Activated CD4-positive, alpha-beta T cell treated with anti-CD3 and anti-CD28 coated beads, Interleukin-2, amount 50 U/mL, for 24 hours (primary cell): ENCODE results near the gene OBP2A.
"Not testable (repeated sequence)": the region's sequence is repeated elsewhere in the genome, so short reads cannot be mapped to it uniquely, and the experiment has no call there.

Source experiments
- DNase-seq, 2 donors: peaks; one replicate each; pipeline ENCODE4 v3.0.0-alpha.2; 2020; ENCODE audit warnings: low read depth in 1 of 2, low spot score in 1 of 2

The OBP2A gene

GRCh38 chr9:135509458-135509857 lies 36.5 kb upstream of the OBP2A start:
- no peak for DNase-seq

DNA sequence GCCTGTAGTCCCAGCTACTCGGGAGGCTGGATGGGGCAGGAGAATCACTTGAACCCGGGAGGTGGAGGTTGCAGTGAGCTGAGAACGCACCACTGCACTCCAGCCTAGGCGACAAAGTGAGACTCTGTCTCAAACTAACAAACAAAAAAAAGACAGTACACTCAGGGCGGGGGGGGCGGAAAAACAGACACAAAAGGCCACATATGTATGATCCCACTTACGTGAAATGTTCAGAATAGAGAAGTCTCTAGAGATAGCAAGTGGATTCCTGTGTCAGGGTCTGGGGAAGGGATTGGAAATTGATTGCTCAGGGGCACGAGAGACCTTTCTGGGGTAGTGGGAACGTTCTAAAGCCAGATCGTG lies 33.7 kb upstream of the OBP2A start:
- no peak for DNase-seq

GRCh38 chr9:135512904-135513303 lies 33.0 kb upstream of the OBP2A start:
- DNase-seq = no peak

GRCh38 chr9:135513351-135513846 lies 32.5 kb upstream of the OBP2A start:
- no peak for DNase-seq

DNA sequence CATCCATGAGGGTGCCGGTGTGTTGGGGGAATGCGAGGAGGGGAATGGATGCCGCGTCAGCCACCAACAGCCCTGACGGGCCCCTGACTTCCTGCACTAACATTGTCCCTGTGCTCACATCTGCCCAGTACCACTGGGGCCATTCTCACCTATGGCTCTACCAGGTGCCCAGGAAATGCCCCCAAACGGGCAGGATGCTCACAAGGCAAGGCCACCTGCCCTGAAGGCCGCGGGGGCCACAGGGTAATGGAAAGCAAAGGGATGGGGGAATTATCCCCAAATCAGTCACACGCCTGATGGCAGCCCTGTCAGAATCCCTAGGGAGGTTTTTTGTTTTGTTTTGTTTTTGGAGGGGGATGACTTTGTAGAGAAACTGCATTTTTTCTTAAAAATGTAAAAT lies 32.0 kb upstream of the OBP2A start:
- not testable (repeated sequence) for DNase-seq

DNA sequence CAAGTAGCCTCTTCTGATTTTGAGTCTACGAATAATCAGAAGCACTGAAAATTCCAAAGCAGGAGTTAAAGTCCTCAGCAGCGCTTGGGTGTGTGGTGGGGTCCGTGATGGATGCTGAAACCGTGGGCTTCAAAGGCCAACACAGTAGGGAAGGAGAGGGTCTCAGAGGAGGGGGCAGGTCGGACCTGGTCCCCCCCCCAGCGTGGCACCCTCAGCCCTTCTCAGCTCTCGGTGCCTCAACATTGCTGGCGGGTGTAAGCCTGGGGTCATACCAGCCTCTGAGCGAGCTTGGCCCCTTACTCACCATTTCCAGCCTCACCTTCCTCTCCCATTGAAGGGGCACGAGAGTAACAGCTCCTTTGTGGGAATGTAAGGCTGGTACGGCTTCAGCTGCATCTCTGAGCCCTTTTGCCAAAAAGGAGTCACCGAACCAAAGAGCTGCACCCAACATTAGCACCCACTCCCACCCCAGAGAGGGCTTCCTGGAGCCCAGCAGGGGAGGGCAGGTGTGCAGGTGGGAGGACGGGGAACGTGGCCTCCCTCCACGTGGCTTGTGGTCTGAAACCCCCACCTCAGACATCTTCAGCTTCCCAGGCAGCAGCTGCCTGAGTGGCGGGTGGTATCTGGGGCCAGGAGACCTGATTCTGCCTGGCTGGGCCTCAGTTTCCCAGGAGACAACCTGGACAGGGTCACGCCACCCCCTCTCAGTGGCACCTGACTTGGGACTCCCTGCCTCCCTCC lies 31.4 kb upstream of the OBP2A start:
- DNase-seq = no peak

DNA sequence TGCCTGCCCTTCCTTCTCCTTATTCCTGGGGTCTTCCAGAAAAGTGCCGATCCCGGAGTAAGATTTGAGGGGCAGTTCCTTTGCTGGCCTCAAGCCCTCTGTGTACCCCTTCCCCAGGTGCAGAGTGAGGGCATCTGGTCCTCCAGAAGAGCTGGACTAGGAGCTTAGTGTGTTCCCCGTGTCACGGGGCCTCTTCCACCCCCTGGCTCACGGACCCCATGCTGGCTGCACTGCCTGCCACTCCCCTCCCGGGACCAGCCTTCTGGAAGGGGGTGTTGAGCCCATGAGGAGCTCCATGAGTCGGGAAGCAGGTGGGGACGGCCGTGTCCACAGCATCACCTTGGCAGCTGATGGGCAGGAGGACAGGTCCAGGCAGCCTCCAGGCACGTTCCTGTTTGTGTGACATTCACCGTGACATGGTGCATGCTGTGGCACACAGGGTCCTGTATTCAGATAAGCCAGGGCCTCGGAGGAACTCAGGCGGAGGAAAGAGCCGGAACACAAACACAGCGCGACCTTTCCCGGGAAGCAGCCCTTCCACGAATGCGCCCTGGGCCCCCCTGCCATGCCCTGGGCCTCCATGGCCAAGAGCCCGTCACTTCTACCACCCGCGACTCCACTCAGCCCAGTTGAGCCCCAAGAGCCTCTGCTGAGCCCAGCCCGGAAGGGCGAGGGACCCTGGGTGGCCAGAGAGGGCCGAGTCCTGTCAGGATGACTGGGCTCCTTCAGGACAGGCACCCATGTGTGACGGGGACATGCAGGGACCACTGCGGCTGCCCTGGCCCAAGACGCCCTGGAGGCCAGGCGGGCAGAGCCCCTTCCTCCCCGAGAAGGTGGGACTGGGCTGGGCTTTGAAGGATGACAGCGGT lies 30.6 kb upstream of the OBP2A start:
- DNase-seq = no peak

GRCh38 chr9:135516132-135516860 lies 29.6 kb upstream of the OBP2A start:
- DNase-seq = no peak

GRCh38 chr9:135517407-135517822 lies 28.5 kb upstream of the OBP2A start:
- DNase-seq = no peak

DNA sequence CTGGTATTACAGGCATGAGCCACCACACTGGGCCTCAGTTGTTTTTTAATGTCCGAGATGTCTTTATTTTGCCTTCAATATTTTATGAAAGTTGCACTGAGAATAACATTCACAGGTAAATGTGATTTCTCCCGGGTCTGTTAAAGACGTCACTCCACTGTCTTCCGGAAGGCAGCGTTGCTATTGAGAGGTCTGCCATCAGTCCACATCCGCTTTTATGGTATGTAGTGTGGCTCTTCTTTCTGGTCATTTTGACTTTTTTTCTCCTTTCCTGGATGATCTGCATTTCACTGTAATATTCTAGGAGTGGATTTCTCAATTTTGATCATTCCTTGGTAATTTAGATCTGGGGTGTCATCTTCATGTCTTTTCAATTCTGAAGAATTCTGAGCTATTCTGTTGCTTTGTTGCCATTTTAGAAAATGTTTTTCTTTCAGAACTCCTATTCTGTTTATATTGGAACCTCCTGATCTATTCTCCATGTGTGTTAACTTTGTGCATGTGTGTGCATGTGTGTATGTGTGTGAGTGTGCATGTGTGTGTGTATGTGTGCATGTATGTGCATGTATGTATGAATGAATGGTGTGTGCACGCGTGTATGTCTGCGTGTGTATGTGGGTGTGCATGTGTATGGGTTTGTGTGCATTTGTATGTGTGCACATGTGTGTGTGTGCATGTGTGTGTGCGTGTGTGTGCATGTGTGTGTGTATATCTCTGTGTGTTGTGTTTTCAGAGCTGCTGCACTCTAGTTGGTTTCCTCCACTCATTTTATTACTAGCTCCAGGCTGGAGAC lies 26.6 kb upstream of the OBP2A start:
- DNase-seq = no peak

DNA sequence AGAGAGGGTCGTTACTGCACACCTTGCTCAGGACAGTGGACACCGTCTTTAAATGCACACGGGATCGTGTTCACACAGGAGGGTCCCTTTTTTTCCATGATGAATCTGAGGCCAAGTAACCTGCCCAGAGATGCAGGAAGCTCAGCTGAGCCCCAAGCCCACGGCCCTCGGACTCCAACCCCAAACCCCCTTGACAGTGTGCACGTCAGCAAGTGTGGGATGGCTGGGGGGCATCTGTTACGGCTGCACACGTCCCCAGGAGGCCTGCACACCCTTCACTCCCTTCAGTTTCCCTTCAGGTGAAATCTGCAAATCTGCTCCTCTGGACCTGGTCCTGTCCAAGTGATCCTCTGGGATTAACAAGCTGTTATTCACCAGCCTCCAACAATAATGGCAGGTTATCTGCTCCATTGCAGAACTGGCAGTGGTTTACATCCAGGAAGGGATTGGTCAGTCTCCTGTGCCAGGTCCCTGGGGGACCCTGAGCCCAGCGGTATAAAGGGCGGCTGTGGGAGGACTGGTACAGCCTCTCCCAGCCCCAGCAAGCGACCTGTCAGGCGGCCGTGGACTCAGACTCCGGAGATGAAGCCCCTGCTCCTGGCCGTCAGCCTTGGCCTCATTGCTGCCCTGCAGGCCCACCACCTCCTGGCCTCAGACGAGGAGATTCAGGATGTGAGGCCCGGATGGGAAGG lies 24.9 kb upstream of the OBP2A start, which contains the start of gene LCN1:
LCN1 (plus strand) TSS at position 525 of the 692 bp plus-strand sequence; CDS start at position 583, 58 bp downstream.
- DNase-seq = no peak

DNA sequence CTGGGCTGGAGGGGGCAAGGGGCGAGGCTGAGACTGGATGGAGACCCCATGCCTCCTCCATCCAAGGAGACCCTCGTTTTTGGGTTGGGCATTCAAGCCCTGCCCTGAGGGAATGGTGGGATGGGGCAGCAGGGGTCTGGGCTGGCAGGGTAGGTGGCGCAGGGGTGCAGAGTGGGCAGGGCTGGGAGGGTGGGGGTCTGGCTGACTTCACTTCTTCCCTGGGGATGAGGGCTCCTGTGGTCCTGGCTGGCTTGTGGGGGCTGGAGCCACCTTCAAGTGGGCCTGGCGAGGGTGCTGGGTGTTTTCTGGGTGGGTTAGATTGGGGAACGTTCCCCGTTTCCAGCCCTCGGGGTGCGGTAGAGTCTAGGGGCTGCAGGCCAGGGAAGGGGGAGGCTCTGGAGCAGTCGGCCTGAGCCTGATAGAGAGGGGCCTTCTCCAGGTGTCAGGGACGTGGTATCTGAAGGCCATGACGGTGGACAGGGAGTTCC lies 24.3 kb upstream of the OBP2A start:
- DNase-seq = no peak

- no peak for DNase-seq
Measured at GRCh38 chr9:135522137-135522877, 23.6 kb upstream of the OBP2A start.

GRCh38 chr9:135522931-135523330 lies 23.0 kb upstream of the OBP2A start:
- DNase-seq = no peak

- DNase-seq = no peak
Measured at GRCh38 chr9:135523521-135524129, 22.3 kb upstream of the OBP2A start.

GRCh38 chr9:135524130-135524861 lies 21.6 kb upstream of the OBP2A start:
- no peak for DNase-seq

GRCh38 chr9:135525241-135526088 lies 20.5 kb upstream of the OBP2A start:
- DNase-seq = no peak
